ENCODE measurements around the gene DLL1. TPM values are rescaled to one million over a fixed set of nuclear protein-coding genes. Genes with fewer than 3 reads are reported as not detected.

Gene DLL1
- total RNA-seq, 1 donor from 2014 or later = 13.6 TPM

- Histone ChIP-seq H3K4me3 (ENCODE audit: low read length in 3 of 3) (peak overlapping the region; percentile 22 to 56 (median 49)), H3K9me3 (ENCODE audit: control insufficient read depth in 3 of 3, low read length in 3 of 3) (no peaks in the 10 kb centered on the region), H3K36me3 (ENCODE audit: control insufficient read depth in 3 of 3, insufficient read depth in 3 of 3, low read length in 3 of 3) (no peaks in the 10 kb centered on the region), H3K9ac (ENCODE audit: low read depth in 1 of 3, low read length in 3 of 3) (peak overlapping the region in 2 of 3 donors; percentile 43 to 57), H3K27me3 (ENCODE audit: control insufficient read depth in 3 of 3, insufficient read depth in 3 of 3, low read length in 3 of 3) (peaks cover 0 to 7% (median 0%) of the 10 kb centered on the region in 3 donors), H3K27ac (ENCODE audit: low read depth, low read length) (peak overlapping the region; percentile 36), H3K4me1 (ENCODE audit: control insufficient read depth in 3 of 3, insufficient read depth in 3 of 3, low read length in 3 of 3) (peaks cover 23 to 43% (median 32%) of the 10 kb centered on the region in 3 donors)
These were observed 14.4 kb downstream of the DLL1 start for GRCh38 chr6:170276369-170277057.

- Histone ChIP-seq H3K4me1 (ENCODE audit: control insufficient read depth in 3 of 3, insufficient read depth in 3 of 3, low read length in 3 of 3) (peaks cover 22 to 34% (median 29%) of the 10 kb centered on the region in 3 donors), H3K27ac (ENCODE audit: low read depth, low read length) (no peak overlapping the region), H3K27me3 (ENCODE audit: control insufficient read depth in 3 of 3, insufficient read depth in 3 of 3, low read length in 3 of 3) (peaks cover 0 to 7% (median 0%) of the 10 kb centered on the region in 3 donors), H3K9ac (ENCODE audit: low read depth in 1 of 3, low read length in 3 of 3) (no peak overlapping the region), H3K9me3 (ENCODE audit: control insufficient read depth in 3 of 3, low read length in 3 of 3) (no peaks in the 10 kb centered on the region), H3K4me3 (ENCODE audit: low read length in 3 of 3) (no peak overlapping the region), H3K36me3 (ENCODE audit: control insufficient read depth in 3 of 3, insufficient read depth in 3 of 3, low read length in 3 of 3) (no peaks in the 10 kb centered on the region)
These were observed 15.9 kb downstream of the DLL1 start for GRCh38 chr6:170274713-170275560.

- no peak overlapping the region for H3K4me3 ChIP-seq (ENCODE audit: low read length in 3 of 3)
- H3K27me3 ChIP-seq (ENCODE audit: control insufficient read depth in 3 of 3, insufficient read depth in 3 of 3, low read length in 3 of 3) = peaks cover 0 to 7% (median 0%) of the 10 kb centered on the region in 3 donors
- H3K4me1 ChIP-seq (ENCODE audit: control insufficient read depth in 3 of 3, insufficient read depth in 3 of 3, low read length in 3 of 3) = peaks cover 25 to 37% (median 31%) of the 10 kb centered on the region in 3 donors
- no peak overlapping the region for H3K9ac ChIP-seq (ENCODE audit: low read depth in 1 of 3, low read length in 3 of 3)
- no peaks in the 10 kb centered on the region for H3K9me3 ChIP-seq (ENCODE audit: control insufficient read depth in 3 of 3, low read length in 3 of 3)
- H3K27ac ChIP-seq (ENCODE audit: low read depth, low read length) = no peak overlapping the region
- no peaks in the 10 kb centered on the region for H3K36me3 ChIP-seq (ENCODE audit: control insufficient read depth in 3 of 3, insufficient read depth in 3 of 3, low read length in 3 of 3)
These were observed 17.2 kb downstream of the DLL1 start for GRCh38 chr6:170273681-170274080.

- no peak overlapping the region for H3K27ac ChIP-seq (ENCODE audit: low read depth, low read length)
- no peaks in the 10 kb centered on the region for H3K9me3 ChIP-seq (ENCODE audit: control insufficient read depth in 3 of 3, low read length in 3 of 3)
- peaks cover 0 to 7% (median 0%) of the 10 kb centered on the region in 3 donors for H3K27me3 ChIP-seq (ENCODE audit: control insufficient read depth in 3 of 3, insufficient read depth in 3 of 3, low read length in 3 of 3)
- H3K36me3 ChIP-seq (ENCODE audit: control insufficient read depth in 3 of 3, insufficient read depth in 3 of 3, low read length in 3 of 3) = no peaks in the 10 kb centered on the region
- peaks cover 25 to 35% (median 28%) of the 10 kb centered on the region in 3 donors for H3K4me1 ChIP-seq (ENCODE audit: control insufficient read depth in 3 of 3, insufficient read depth in 3 of 3, low read length in 3 of 3)
- no peak overlapping the region for H3K4me3 ChIP-seq (ENCODE audit: low read length in 3 of 3)
- H3K9ac ChIP-seq (ENCODE audit: low read depth in 1 of 3, low read length in 3 of 3) = no peak overlapping the region
These were observed 17.7 kb downstream of the DLL1 start for GRCh38 chr6:170273191-170273590.

- no peak overlapping the region for H3K9ac ChIP-seq (ENCODE audit: low read depth in 1 of 3, low read length in 3 of 3)
- H3K27me3 ChIP-seq (ENCODE audit: control insufficient read depth in 3 of 3, insufficient read depth in 3 of 3, low read length in 3 of 3) = peaks cover 0 to 7% (median 0%) of the 10 kb centered on the region in 3 donors
- H3K4me3 ChIP-seq (ENCODE audit: low read length in 3 of 3) = no peak overlapping the region
- H3K9me3 ChIP-seq (ENCODE audit: control insufficient read depth in 3 of 3, low read length in 3 of 3) = no peaks in the 10 kb centered on the region
- H3K4me1 ChIP-seq (ENCODE audit: control insufficient read depth in 3 of 3, insufficient read depth in 3 of 3, low read length in 3 of 3) = peaks cover 25 to 35% (median 28%) of the 10 kb centered on the region in 3 donors
- no peaks in the 10 kb centered on the region for H3K36me3 ChIP-seq (ENCODE audit: control insufficient read depth in 3 of 3, insufficient read depth in 3 of 3, low read length in 3 of 3)
- no peak overlapping the region for H3K27ac ChIP-seq (ENCODE audit: low read depth, low read length)
These were observed 18.4 kb downstream of the DLL1 start for GRCh38 chr6:170272341-170273065.

GRCh38 chr6:170271771-170272314, 19.0 kb downstream of the DLL1 start:
- Histone ChIP-seq H3K27ac (ENCODE audit: low read depth, low read length) (no peak overlapping the region), H3K4me3 (ENCODE audit: low read length in 3 of 3) (no peak overlapping the region), H3K9me3 (ENCODE audit: control insufficient read depth in 3 of 3, low read length in 3 of 3) (no peaks in the 10 kb centered on the region), H3K4me1 (ENCODE audit: control insufficient read depth in 3 of 3, insufficient read depth in 3 of 3, low read length in 3 of 3) (peaks cover 24 to 33% (median 26%) of the 10 kb centered on the region in 3 donors), H3K27me3 (ENCODE audit: control insufficient read depth in 3 of 3, insufficient read depth in 3 of 3, low read length in 3 of 3) (peaks cover 0 to 7% (median 0%) of the 10 kb centered on the region in 3 donors), H3K9ac (ENCODE audit: low read depth in 1 of 3, low read length in 3 of 3) (peak overlapping the region in 1 of 3 donors; percentile 11), H3K36me3 (ENCODE audit: control insufficient read depth in 3 of 3, insufficient read depth in 3 of 3, low read length in 3 of 3) (no peaks in the 10 kb centered on the region)

GRCh38 chr6:170270984-170271593, 19.8 kb downstream of the DLL1 start:
- Histone ChIP-seq H3K4me1 (ENCODE audit: control insufficient read depth in 3 of 3, insufficient read depth in 3 of 3, low read length in 3 of 3) (peaks cover 21 to 26% (median 21%) of the 10 kb centered on the region in 3 donors), H3K27ac (ENCODE audit: low read depth, low read length) (no peak overlapping the region), H3K4me3 (ENCODE audit: low read length in 3 of 3) (no peak overlapping the region), H3K9me3 (ENCODE audit: control insufficient read depth in 3 of 3, low read length in 3 of 3) (no peaks in the 10 kb centered on the region), H3K9ac (ENCODE audit: low read depth in 1 of 3, low read length in 3 of 3) (no peak overlapping the region), H3K27me3 (ENCODE audit: control insufficient read depth in 3 of 3, insufficient read depth in 3 of 3, low read length in 3 of 3) (peaks cover 0 to 7% (median 0%) of the 10 kb centered on the region in 3 donors), H3K36me3 (ENCODE audit: control insufficient read depth in 3 of 3, insufficient read depth in 3 of 3, low read length in 3 of 3) (no peaks in the 10 kb centered on the region)

GRCh38 chr6:170269846-170270541, 20.9 kb downstream of the DLL1 start:
- peak overlapping the region; percentile 30 for H3K27ac ChIP-seq (ENCODE audit: low read depth, low read length)
- H3K9ac ChIP-seq (ENCODE audit: low read depth in 1 of 3, low read length in 3 of 3) = no peak overlapping the region
- H3K4me1 ChIP-seq (ENCODE audit: control insufficient read depth in 3 of 3, insufficient read depth in 3 of 3, low read length in 3 of 3) = peaks cover 20 to 28% (median 23%) of the 10 kb centered on the region in 3 donors

More at GRCh38 chr6:170269846-170270541, 20.9 kb downstream of the DLL1 start:
- Histone ChIP-seq H3K9me3 (ENCODE audit: control insufficient read depth in 3 of 3, low read length in 3 of 3) (no peaks in the 10 kb centered on the region), H3K4me3 (ENCODE audit: low read length in 3 of 3) (no peak overlapping the region), H3K36me3 (ENCODE audit: control insufficient read depth in 3 of 3, insufficient read depth in 3 of 3, low read length in 3 of 3) (no peaks in the 10 kb centered on the region), H3K27me3 (ENCODE audit: control insufficient read depth in 3 of 3, insufficient read depth in 3 of 3, low read length in 3 of 3) (peaks cover 0 to 7% (median 0%) of the 10 kb centered on the region in 3 donors)

Measured in skeletal muscle tissue (tissue), 4 donors.